Activated naive CD4-positive, alpha-beta T cell treated with anti-CD3 and anti-CD28 coated beads, Interleukin-2, amount 10 ng/mL, durations not matched to agents 7 days and 5 days (primary cell): ENCODE measurements around the gene CAB39L.
A peak's percentile ranks its signal among the peaks of the same experiment; 100 is the strongest.

Experiments
- CTCF ChIA-PET: fragments of 350-600 bp; sonication (Branson Sonifier 250); formaldehyde crosslinking; loops from one replicate; lab custom pipeline; 2021; ENCODE audit warnings: antibody characterized with exemption; lab: Charles Lee
- DNase-seq: peaks from one replicate; pipeline ENCODE4 v3.0.0-alpha.2; 2020
- H3K27ac Mint-ChIP-seq: one replicate; pipeline ENCODE4 v1.8.0; 2021; ENCODE audit warnings: mild to moderate bottlenecking, moderate library complexity, mixed read lengths
- H3K27me3 Mint-ChIP-seq: one replicate; pipeline ENCODE4 v1.8.0; 2021; ENCODE audit warnings: mild to moderate bottlenecking, mixed read lengths
- H3K36me3 Mint-ChIP-seq: one replicate; pipeline ENCODE4 v1.8.0; 2021; ENCODE audit warnings: mixed read lengths
- H3K4me1 Mint-ChIP-seq: one replicate; pipeline ENCODE4 v1.8.0; 2021; ENCODE audit warnings: mixed read lengths
- H3K4me3 Mint-ChIP-seq: one replicate; pipeline ENCODE4 v1.8.0; 2021; ENCODE audit warnings: mild to moderate bottlenecking, moderate library complexity, mixed read lengths
- H3K9me3 Mint-ChIP-seq: one replicate; pipeline ENCODE4 v1.8.0; 2021; ENCODE audit warnings: mixed read lengths

CAB39L gene

DNA sequence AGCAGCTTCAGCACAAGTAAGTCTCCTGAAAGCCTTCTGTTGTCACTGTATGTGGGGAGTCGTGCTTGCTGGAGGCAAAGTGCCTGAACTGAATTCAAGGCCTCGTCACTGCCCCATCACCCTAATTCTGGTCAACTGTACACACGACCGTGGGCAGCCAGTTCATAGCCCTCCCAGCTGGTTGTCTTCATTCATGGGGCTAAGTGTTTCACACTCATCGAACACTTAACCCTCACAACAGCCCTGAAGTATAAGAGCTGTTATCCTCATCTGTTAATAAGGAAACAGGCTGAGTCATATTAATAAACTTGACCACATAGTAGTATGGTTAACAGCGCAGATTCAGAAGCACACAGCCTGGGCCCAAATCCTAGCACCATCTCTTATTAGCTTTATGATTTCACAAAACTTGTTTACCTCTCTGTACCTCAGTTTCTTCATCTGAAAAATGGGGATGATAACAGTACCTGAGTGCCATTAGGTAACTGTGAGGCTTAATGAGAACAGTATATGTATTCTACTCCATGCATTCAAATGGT, 129.5 kb downstream of the CAB39L start:
- DNase-seq: no peak
- no peaks in the 10 kb centered on the region for H3K4me1 Mint-ChIP-seq
- H3K4me3 Mint-ChIP-seq: no peak overlapping the region
- no peaks in the 10 kb centered on the region for H3K36me3 Mint-ChIP-seq
- CTCF ChIA-PET: no interaction called here
- no peaks in the 10 kb centered on the region for H3K27me3 Mint-ChIP-seq
- H3K27ac Mint-ChIP-seq: no peak overlapping the region
- H3K9me3 Mint-ChIP-seq: no peaks in the 10 kb centered on the region

DNA sequence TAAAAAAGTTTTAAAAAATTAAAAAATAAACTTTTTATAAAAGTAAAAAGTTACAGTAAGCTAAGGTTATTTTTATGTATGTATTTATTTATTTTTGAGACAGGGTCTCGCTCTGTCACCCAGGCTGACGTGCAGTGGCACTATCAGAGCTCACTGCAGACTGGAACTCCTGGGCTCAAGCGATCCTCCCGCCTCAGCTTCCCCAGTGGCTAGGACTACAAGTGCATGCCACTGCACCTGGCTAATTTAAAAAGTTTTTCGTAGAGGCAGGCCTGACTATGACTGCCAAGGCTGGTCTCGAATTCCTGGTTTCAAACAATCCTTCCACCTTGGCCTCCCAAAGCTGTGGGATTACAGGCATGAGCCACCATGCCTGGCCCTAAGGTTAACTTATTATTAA, 132.0 kb downstream of the CAB39L start:
- Mint-ChIP-seq H3K4me3 (no peak overlapping the region), H3K4me1 (no peaks in the 10 kb centered on the region), H3K9me3 (no peaks in the 10 kb centered on the region), H3K36me3 (no peaks in the 10 kb centered on the region), H3K27ac (no peak overlapping the region), H3K27me3 (no peaks in the 10 kb centered on the region)
- DNase-seq: no peak
- CTCF ChIA-PET: interaction anchor here (0.6 to 1.6 kb wide), 3 partner anchors 9 to 1328 kb away, joined by 3 to 5 read pairs (median 5); no protein-coding TSS in a partner anchor

DNA sequence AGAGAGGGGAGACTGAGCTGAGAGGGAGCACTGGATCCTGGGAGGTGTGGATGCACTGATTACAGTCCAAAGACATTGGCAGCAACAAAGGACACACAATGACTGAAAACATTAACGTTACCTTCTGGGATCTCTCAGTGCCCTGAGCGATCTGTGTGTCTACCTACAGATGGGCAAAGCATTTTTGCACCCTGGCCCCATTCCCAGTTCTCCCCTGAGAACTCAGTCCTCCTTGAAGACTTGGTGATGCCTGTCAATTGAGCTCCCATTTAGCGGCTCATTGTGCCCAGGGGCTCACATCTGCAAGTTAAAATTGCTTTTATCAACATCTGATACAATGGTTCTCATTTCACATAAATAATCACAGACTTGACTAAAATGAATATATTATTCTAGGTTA, 133.6 kb downstream of the CAB39L start:
- H3K9me3 Mint-ChIP-seq: no peaks in the 10 kb centered on the region
- no peaks in the 10 kb centered on the region for H3K27me3 Mint-ChIP-seq
- no peaks in the 10 kb centered on the region for H3K4me1 Mint-ChIP-seq
- CTCF ChIA-PET: interaction anchor here (1.6 kb wide), 1 partner anchor 296 kb away, joined by 5 read pairs; no protein-coding TSS in a partner anchor
- no peak for DNase-seq
- no peak overlapping the region for H3K27ac Mint-ChIP-seq
- H3K36me3 Mint-ChIP-seq: no peaks in the 10 kb centered on the region
- no peak overlapping the region for H3K4me3 Mint-ChIP-seq

DNA sequence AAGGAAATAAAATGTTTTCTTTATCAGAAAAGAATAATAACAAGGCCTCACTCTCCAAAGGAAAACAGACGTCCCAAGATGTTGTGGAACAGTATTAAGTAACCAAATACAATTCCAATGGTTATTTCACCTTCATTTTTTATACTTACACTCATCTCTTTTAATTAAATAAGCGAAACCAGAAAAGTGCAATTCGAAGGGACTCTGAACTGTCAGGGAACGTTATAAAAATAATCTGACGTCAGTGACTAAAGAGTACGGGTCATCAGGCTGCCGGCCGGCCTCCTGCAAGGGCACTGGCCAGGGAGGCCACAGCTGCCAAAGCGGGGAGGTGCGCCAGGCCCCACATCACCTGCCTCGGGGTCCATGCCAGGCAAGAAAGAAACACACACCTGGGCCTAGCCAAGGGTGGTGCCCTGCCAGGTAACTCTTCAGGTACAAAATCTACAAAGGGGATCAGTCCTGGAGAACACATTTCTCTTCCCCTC, 134.9 kb downstream of the CAB39L start:
- H3K4me3 Mint-ChIP-seq: no peak overlapping the region
- CTCF ChIA-PET: no interaction called here
- DNase-seq: no peak
- no peak overlapping the region for H3K27ac Mint-ChIP-seq
- no peaks in the 10 kb centered on the region for H3K27me3 Mint-ChIP-seq
- H3K9me3 Mint-ChIP-seq: no peaks in the 10 kb centered on the region
- H3K36me3 Mint-ChIP-seq: no peaks in the 10 kb centered on the region
- no peaks in the 10 kb centered on the region for H3K4me1 Mint-ChIP-seq

DNA sequence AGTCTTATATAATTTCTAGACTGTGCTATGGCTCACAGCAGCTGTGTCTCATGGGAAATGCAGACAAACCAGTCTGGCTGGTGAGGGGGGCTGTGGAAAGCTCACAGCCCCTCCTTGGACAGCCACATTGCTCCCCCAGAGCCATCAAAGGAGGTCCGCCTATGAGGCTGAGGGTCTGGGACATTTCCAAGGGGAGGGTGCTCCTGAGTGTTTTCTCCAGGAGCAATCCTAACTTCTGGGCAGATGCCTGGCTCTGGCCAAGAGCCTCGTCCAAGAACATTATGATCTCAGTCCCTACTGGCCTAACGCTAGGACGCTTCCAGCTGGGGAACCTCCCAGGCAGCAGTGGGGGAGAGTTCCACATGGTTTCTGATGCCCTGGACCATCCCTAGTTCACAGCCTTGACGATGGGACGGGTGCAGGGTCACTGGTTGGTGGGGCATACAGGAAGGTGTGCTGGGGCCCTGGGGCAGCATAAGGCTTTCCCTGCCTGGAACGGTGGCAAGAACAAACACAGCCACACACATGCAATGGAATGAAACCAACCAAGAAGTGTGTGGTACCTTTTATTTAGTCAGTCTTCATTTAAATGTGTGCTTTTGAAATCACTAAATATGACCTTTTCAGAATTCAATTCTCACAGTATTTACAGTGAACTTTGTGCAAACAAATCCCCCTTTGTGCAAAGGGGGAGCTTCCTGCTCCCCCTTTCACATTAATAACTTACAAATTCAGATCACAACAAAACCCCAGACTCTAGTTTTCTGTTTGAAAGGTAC, 135.6 kb downstream of the CAB39L start:
- Mint-ChIP-seq H3K4me1 (no peaks in the 10 kb centered on the region), H3K9me3 (no peaks in the 10 kb centered on the region), H3K27me3 (no peaks in the 10 kb centered on the region), H3K4me3 (no peak overlapping the region), H3K36me3 (no peaks in the 10 kb centered on the region), H3K27ac (no peak overlapping the region)
- no peak for DNase-seq
- CTCF ChIA-PET: no interaction called here

DNA sequence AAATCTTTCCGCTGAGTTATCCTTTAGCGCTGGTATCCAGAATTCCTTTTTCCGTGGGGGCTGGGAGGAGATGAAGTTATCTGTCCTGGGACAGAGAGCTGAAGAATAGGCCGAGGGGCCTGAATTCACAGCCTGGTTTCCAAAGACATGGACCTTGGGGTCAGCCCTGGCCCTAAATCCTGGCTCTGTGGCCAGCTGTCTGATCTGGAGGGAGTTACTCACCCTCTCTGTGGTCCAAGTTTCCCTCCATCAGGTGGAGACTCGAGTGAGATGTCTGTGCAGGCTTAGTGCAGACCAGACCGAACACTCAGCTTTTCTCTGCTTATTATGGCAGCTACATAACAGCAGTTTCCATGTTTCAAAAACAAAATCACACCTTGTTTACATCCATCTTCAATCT, 136.5 kb downstream of the CAB39L start:
- Mint-ChIP-seq H3K36me3 (no peaks in the 10 kb centered on the region), H3K4me1 (peaks cover 5% of the 10 kb centered on the region), H3K27me3 (peaks cover 4% of the 10 kb centered on the region), H3K4me3 (no peak overlapping the region), H3K27ac (no peak overlapping the region), H3K9me3 (no peaks in the 10 kb centered on the region)
- no peak for DNase-seq
- CTCF ChIA-PET: no interaction called here

DNA sequence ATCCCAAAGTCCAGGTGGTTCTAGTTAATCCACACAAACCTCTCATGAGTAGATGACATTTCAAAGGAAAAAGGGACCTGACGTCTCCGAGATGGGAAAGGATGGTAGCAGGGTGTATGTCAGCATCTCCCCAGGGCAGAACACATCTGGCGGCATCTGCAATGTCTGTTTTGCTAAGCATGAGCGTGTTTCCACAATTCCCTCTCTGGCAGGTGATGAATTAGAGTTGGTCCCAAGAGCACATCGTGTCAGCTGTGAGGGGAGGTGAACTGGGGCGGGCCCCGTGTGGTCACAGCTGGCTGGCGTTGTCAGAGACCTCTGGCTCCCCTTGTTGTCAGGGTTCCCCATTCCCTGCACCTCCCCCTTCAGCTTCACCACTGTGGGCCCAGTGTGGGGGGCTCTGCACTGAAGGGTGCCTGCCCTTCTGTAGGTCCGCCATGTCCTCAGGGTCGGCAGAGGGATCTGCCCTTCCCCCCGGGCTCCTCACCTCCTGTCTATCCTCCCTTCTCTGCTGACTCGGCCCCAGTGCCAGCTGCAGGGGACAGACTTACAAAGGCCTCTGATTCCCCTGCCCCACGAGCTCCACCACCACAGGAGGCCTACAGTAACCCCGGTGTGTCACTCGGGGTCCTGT, 138.0 kb downstream of the CAB39L start:
- DNase-seq: no peak
- H3K27me3 Mint-ChIP-seq: peaks cover 4% of the 10 kb centered on the region
- CTCF ChIA-PET: interaction anchor here (1.0 kb wide), 1 partner anchor 301 kb away, joined by 3 read pairs; no protein-coding TSS in a partner anchor
- H3K36me3 Mint-ChIP-seq: no peaks in the 10 kb centered on the region
- H3K27ac Mint-ChIP-seq: no peak overlapping the region
- H3K4me1 Mint-ChIP-seq: peaks cover 16% of the 10 kb centered on the region
- no peak overlapping the region for H3K4me3 Mint-ChIP-seq
- no peaks in the 10 kb centered on the region for H3K9me3 Mint-ChIP-seq

DNA sequence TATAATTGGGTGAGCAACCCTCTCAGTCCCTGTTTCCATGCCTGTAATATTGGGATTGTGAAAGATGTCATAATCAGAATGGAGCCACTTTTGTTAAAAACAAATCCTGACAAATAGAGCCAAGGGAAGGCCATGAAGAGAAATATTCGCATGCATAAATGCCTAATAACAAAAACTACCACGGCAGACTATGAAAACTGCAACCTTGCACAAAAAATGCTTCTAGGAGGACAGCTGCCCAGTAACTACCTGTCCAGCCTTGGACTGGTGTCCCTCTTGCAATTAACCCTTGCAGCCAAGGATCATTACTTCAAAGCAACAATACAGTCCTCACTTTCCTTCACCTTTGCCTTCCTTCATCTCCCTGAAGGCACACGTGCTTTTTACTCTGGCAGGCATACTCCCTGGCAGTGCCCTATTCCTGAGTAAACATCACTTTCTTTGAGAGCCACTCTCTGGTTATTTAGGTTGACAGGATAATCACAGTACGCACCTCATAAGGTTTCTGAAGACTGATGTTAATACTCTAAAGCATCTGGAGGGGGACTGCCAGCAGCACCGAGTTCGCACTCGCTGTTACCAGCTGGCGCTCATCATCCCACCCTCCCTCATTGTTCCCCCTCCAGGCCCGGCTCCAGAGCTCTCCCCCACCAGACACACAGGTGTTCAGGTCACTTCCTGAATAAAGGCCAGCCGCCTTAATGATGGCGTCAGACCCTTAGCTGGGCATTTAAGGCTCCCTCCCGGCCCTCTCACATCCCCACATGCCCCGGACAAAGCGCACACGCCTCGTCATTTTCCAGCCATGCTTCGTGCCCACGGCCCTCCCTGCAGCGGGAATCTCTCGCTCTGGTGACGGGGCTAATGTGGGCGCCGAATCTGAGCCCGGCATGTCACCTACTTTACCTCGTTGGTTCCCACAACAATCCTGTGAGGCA, 138.8 kb downstream of the CAB39L start:
- CTCF ChIA-PET: interaction anchor here (1.0 kb wide), 1 partner anchor 302 kb away, joined by 3 read pairs; no protein-coding TSS in a partner anchor
- peaks cover 16% of the 10 kb centered on the region for H3K4me1 Mint-ChIP-seq
- H3K9me3 Mint-ChIP-seq: no peaks in the 10 kb centered on the region
- H3K36me3 Mint-ChIP-seq: no peaks in the 10 kb centered on the region
- peaks cover 4% of the 10 kb centered on the region for H3K27me3 Mint-ChIP-seq
- no peak overlapping the region for H3K27ac Mint-ChIP-seq
- no peak overlapping the region for H3K4me3 Mint-ChIP-seq
- DNase-seq: no peak

DNA sequence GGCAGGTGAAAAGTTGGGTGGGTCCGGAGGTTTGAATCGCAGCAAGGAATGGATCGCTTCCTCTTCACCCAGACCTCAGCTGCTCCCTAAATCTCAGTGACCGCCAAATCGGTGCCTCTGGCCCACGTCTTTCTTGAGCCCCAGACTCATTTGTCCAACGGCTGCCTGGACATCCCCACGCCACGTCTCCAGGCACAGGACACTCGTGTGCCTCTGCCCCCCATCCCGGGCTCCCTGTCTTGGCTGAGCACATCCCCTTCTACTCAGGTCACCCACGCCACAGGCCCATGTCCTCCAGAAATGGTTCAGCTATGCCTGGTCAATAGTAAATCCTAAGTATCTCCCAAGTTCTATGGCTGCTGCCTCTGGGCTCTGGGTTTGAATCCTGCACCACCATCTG, 139.5 kb downstream of the CAB39L start:
- H3K36me3 Mint-ChIP-seq: no peaks in the 10 kb centered on the region
- CTCF ChIA-PET: interaction anchor here (2.0 kb wide), 1 partner anchor 8 kb away, joined by 5 read pairs; no protein-coding TSS in a partner anchor
- H3K9me3 Mint-ChIP-seq: no peaks in the 10 kb centered on the region
- no peak for DNase-seq
- no peak overlapping the region for H3K27ac Mint-ChIP-seq
- H3K4me1 Mint-ChIP-seq: peaks cover 16% of the 10 kb centered on the region
- peaks cover 4% of the 10 kb centered on the region for H3K27me3 Mint-ChIP-seq
- no peak overlapping the region for H3K4me3 Mint-ChIP-seq

DNA sequence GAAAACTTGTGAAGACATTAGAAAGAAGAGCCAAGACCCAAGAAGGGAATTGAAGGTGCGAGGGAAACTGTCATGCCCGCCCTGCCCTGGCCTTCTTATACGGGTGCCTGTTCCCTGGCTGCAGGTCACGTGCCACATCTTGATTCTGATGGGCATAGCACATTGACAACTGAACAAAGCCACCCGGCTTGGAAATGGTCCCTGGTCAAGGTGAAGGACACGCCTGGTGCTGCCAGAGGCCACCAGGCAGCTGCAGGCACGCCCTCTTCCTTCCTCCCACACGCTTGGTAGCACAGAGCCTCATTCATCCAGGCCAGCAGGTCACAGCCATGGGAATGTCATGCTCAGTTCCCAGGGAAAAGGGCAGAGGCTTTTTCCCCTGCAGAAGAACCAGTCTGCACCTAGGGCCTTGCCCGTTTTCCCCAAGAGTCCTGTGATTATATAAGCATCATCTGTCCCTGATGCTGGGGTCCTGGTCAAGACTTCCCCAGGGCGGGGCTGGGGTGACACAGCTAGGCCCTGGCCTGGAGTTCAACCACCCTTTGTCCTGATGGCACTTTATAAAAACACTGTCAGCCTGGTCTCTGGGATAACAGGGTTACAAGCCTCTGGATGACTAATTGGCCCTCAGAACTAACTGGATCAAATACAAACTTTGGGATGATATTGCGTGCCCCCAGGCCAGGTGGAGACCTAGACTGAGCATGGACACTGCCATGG, 140.2 kb downstream of the CAB39L start:
- CTCF ChIA-PET: interaction anchor here (1.8 to 2.4 kb wide), 3 partner anchors 9 to 305 kb away, joined by 5 to 9 read pairs (median 6); no protein-coding TSS in a partner anchor
- H3K27ac Mint-ChIP-seq: no peak overlapping the region

DNA sequence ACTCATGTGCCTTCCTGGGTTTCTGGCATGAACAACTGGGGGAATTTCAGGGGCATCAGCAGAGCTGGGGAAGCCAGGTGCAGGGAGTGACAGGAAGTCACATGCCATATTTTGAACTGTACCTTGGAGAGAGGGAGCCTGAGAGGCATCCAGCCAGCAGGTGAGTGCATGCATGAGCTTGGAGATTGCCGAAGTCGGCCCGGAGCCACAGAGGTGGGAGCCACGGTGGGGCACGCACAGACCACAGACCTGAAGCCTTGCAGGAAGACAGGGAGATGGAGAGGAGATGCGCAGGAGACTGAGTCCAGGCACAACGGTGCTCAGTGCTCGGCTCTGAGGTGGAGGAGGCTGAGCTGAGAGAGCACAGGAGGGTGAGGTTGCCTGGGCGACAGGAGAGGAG, 141.0 kb downstream of the CAB39L start:
- no peak for DNase-seq
- peaks cover 4% of the 10 kb centered on the region for H3K27me3 Mint-ChIP-seq
- H3K4me3 Mint-ChIP-seq: no peak overlapping the region
- CTCF ChIA-PET: interaction anchor here (0.7 to 2.4 kb wide), 5 partner anchors 10 to 317 kb away, joined by 3 to 9 read pairs (median 5); no protein-coding TSS in a partner anchor
- no peak overlapping the region for H3K27ac Mint-ChIP-seq
- peaks cover 21% of the 10 kb centered on the region for H3K4me1 Mint-ChIP-seq
- no peaks in the 10 kb centered on the region for H3K9me3 Mint-ChIP-seq
- H3K36me3 Mint-ChIP-seq: no peaks in the 10 kb centered on the region

More for the DNA sequence above, 140.2 kb downstream of the CAB39L start:
- Mint-ChIP-seq H3K9me3 (no peaks in the 10 kb centered on the region), H3K4me1 (peaks cover 16% of the 10 kb centered on the region), H3K27me3 (peaks cover 4% of the 10 kb centered on the region), H3K4me3 (no peak overlapping the region), H3K36me3 (no peaks in the 10 kb centered on the region)
- no peak for DNase-seq

DNA sequence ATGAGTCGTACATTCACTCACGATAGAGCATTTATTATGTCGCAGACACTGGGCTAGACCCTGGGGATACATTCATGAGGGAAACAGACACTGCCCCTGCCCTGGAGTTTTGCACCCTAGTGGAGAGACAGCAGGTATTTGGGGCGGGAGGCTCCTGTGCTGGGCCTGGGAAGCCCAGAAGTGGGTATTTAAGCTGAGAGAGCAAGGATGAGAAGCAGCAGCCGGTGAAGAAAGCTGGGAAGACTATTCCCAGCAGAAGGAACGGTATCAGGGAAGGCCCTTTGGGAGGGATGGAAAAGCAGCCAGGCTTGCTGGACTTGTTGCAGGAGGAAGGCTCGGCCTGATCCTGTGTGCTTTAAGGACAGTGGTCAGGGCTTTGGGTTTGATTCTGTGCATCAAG, 141.6 kb downstream of the CAB39L start:
- Mint-ChIP-seq H3K27me3 (peaks cover 4% of the 10 kb centered on the region), H3K36me3 (no peaks in the 10 kb centered on the region), H3K4me3 (no peak overlapping the region), H3K4me1 (peaks cover 21% of the 10 kb centered on the region), H3K9me3 (no peaks in the 10 kb centered on the region), H3K27ac (peak overlapping the region; percentile 12)
- CTCF ChIA-PET: interaction anchor here (0.7 to 2.4 kb wide), 7 partner anchors 10 to 318 kb away, joined by 3 to 9 read pairs (median 5); no protein-coding TSS in a partner anchor
- DNase-seq: no peak
